Hematopoietic multipotent progenitor cell treated with erythropoietin and hydrocortisone succinate and interleukin-3 and kit ligand, for 17 days (in vitro differentiated cells): ENCODE data around the gene LIPG.
"Not testable (repeated sequence)": the region's sequence is repeated elsewhere in the genome, so short reads cannot be mapped to it uniquely, and the experiment has no call there.

Experiments used
- DNase-seq: peaks from one replicate; pipeline ENCODE4 v3.0.0-alpha.2; 2015; ENCODE audit warnings: low spot score

Gene LIPG

DNA sequence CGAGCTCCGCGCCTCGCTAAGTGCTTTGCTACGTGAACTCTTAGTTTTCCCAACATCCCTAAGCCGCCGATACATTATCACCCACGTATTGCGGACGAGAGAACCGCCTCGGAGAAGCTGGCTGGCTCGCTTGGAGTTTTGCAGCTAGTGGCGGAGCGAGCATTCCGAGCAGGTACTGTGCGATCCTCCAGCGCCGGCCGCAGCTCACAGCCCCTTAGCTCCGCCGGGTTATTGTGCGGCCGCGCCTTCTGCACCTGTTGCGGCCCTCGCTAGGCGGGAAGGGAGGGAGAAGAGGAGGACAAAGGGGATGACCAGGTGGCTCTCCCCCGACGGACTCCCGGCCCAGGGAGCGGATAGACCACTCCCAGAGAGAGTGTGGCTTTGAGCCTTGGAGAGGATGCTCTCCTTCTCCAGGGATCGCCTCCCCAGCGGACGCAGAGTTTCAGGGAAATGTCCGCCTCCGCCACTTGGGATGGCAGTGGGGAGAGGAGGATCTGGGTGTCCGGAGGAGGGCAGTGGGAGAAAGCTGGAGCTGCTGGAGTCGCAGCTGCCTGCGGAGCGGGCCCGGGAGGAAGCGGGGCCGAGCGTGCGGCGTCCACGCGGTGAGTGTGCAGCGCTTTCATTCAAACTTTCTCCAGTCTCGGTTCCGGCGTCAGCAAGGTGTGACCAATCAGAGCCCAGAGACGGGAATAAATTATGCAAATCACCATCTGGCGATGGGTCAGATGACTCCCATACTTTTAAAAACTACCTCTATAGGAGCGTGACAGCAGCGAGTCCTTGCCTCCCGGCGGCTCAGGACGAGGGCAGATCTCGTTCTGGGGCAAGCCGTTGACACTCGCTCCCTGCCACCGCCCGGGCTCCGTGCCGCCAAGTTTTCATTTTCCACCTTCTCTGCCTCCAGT lies at the start of gene LIPG:
TSS of gene LIPG (plus strand) at position 769 of the 905 bp plus-strand sequence. CDS start 252 bp downstream, outside the sequence.
- no peak for DNase-seq

DNA sequence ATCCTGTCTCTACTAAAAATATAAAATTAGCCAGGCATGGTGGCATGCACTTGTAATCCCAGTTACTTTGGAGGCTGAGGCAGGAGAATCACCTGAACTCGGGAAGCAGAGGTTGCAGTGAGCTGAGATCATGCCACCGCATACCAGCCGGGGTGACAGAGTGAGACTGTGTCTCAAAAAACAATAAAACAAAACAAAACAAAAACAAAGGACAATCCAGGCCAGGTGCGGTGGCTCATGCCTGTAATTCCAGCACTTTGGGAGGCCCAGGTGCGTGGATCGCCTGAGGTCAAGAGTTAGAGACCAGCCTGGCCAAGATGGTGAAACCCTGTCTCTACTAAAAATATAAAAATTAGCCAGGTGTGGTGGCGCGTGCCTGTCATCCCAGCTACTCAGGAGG lies 49.0 kb upstream of the LIPG start:
- DNase-seq: not testable (repeated sequence)

DNA sequence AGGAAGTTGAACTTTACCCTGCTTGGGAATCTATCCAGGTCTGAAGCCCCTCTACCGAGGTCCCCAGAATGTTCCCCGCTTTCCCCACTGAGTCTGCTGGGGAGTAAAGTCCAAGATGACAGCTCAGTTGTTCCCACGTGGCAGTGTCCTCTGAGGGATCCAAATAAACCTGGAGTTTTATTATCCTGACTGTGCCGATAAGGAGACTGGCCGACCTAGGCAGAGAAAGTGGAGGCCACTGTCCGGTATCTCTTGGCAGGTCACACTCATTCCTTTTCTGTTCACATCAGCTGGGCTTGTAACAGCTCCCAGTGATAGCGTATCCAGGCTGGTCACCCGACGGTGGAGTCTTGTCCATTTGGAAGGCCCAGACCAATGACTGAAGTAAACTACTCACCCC lies 47.3 kb upstream of the LIPG start:
- DNase-seq: no peak

DNA sequence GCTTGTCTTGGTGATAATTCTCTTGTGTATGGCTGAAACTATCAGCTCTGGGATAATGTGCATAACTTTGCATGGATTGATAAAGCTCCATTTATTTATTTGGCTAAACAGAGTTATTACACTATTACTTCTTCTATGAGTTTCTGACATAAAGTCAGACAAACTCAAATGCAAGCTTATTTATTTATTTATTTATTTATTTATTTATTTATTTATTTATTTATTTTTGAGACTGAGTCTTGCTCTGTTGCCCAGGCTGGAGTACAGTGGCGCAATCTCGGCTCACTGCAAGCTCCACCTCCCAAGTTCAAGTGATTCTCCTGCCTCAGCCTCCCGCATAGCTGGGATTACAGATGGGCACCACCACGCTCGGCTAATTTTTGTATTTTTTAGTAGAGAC lies 46.9 kb upstream of the LIPG start:
- not testable (repeated sequence) for DNase-seq

DNA sequence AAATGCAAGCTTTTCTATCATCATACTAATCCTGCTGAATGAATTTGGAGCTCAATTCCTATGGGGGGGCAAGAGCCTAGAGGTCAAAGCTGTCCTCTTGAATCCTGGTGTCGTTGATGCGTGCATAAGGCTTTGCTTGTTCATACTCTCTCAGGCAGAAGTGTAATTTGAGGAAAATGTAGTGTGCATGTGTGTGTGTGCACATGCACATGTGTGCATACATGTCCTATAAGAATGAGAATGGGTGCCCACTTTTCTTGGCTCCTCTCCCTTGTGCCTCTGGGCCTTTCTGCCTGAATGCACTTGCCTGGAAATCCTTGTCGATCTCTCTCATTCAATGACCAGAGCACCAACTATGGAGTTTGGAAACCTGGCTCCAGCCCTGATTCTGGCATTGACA lies 46.3 kb upstream of the LIPG start:
- no peak for DNase-seq

DNA sequence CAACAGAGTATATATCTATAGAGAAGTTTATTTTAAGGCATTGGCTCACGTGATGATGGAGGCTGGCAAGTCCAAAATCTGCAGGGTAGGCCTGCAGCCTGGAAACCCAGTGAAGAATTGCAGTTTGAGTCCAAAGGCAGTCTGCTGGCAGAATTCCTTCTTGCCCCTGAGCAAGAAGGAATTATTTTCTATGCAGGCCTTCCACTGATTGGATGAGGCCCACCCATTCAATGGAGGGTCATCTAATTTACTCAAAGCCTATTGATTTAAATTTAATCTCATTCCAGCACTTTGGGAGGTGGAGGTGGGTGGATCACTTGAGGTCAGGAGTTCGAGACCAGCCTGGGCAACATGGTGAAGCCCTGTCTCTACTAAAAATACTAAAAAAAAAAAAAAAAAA lies 44.4 kb upstream of the LIPG start:
- DNase-seq: no peak

DNA sequence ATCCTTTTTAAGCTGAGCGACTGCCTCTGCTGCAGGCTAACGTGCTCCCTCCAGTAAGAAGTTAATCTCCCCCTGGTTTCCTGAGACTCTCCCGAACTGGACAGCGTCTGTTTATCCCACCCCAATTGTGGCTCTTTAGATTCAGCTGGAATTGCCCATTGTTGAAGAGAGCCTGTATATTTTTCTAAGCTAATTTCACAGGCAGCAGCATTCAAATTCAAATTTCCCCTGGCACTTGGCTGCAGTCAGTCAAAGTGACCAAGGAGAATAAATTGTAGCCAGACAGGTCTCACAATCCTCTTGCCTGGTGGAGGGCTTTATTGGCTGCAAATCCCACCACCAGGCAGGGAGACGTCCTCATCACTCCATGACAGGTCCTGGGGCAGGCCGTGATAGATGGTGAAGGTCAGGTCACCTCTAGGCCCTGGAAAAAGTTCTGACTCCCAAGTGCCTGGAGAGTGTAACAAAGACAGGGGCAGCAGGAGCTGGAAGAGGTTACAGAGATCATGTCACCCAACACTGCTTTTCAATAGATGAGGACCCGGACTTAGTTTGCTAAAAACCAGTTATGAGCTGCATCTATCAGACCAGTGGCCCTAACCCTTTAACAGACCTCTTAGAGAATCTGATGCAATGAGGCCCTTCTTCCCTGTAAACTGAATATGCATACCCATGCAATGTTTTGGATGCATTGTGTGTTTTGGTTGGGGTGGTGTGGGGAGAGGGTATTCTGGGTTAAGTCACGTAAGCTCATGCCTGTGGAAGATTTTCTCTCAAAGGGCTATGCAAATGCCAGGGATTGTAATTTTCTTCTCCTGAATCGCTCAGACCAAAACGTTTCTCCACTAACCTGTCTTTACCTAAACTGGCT lies 42.5 kb upstream of the LIPG start:
- no peak for DNase-seq

DNA sequence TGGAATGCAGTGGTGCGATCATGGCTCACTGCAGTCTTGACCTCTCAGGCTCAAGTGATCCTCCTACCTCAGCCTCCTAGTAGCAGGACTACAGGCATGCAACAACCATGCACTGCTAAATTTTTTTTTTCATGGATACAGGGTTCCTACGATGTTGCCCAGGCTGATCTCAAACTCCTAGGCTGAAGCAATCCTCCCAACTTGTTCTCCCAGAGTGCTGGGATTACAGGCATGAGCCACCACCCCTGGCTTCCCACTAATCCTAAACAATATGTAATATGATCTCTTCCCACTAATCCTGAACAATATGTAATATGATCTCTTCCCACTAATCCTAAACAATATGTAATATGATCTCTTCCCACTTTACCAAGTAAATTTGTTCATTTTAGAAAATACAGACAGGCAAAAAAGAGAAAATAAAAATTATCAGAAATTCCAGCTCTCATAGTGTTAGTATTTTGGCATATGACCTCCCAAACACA lies 41.2 kb upstream of the LIPG start:
- DNase-seq: no peak

DNA sequence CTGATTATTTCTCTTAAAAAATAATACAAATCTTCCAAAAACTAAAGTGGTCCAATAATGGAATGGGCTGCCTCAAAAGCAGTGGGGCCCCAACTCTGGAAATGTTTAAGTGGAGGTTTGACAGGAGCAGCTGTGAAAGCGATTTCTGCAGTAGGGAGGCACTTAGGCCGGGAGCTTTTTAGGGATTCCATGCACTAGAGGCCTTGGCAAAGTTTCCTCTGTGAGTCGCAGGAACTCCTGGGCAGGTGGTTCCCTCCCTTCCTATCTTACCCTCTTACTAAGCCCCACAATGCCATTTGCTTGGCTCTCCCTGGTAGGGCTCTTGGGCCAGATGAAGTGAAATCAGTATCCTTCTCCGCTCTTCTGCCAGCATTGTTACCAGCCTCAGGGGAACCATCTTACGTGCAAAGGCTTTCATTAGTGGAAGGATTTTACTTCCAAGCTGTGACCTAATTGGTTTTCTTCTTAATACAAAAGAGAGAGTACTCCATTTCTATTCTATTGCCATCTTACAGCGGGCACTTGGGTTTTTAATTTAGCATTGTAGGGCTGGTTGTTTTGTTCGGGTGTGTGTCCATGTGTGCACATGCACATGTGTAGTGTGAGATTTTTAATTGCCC lies 40.5 kb upstream of the LIPG start:
- DNase-seq: no peak

DNA sequence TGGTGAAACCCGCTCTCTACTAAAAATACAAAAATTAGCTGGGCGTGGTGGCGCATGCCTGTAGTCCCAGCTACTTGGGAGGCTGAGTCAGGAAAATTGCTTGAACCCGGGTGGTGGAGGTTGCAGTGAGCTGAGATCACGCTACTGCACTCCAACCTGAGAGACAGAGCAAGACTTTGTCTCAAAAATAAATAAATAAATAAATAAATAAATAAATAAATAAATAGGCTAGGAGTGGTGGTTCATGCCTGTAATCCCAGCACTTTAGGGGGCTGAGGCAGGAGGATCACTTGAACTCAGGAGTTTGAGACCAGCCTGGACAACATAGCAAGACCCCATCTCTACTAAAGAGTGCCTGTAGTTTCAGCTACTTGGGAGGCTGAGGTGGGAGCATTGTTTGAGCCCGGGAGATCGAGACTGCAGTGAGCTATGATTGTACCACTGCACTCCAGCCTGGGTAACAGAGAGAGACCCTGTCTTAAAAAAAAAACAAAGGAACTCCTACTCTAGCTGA lies 38.2 kb upstream of the LIPG start:
- DNase-seq: not testable (repeated sequence)

DNA sequence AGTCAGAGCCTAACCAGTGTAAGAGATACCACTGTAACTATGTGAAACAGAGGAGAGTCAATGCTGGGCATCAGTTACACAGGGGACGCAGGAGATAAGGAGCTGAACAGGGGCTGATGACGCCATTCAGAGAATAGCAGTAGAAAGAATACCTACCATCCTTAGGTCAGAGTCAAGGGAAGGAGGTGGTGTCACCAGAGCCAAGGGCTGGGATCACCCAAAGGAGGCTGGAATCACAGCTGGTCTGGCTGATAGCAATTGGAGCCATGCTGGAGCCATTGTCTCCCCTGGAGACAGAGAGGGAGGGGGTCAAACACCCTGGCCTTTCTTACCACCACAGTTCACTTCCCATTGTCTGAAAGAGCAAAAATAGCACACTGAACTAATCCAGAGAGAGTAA lies 37.5 kb upstream of the LIPG start:
- DNase-seq: no peak

DNA sequence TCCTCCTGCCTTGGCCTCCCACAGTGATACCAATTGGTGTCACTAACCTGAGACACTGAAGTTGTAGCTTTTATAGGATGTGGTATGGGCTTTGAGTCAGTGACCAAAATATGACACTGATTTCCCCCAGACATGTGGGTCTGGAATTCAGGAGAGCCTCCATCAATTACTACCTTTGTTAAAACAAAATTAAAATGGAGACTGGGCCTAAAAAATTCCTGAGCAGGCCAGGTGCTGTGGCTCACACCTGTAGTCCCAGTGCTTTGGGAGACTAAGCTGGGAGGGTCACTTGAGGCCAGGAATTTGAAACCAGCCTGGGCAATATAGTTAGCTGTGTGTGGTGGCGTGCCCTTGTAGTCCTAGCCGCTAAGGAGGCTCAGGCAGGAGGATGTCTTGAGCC lies 36.9 kb upstream of the LIPG start:
- DNase-seq: no peak

DNA sequence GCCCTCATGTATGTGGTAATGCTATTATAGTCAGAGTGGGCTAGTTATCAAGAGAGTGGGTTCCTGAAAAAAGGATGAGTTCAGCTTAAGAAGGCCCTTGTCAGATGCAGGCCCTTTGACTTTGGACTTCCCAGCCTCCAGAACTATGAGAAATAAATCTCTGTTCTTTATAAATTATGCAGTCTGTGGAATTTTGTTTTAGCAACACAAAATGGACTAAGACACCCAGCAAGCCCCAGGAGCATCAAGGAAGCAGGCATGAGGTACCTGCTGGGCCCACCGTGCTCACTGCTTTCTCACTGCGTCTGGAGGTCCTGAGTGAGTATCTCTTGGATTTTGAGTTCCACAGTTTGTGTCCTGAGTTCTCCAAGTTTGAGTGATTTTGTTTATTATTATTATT lies 35.9 kb upstream of the LIPG start:
- DNase-seq: no peak

DNA sequence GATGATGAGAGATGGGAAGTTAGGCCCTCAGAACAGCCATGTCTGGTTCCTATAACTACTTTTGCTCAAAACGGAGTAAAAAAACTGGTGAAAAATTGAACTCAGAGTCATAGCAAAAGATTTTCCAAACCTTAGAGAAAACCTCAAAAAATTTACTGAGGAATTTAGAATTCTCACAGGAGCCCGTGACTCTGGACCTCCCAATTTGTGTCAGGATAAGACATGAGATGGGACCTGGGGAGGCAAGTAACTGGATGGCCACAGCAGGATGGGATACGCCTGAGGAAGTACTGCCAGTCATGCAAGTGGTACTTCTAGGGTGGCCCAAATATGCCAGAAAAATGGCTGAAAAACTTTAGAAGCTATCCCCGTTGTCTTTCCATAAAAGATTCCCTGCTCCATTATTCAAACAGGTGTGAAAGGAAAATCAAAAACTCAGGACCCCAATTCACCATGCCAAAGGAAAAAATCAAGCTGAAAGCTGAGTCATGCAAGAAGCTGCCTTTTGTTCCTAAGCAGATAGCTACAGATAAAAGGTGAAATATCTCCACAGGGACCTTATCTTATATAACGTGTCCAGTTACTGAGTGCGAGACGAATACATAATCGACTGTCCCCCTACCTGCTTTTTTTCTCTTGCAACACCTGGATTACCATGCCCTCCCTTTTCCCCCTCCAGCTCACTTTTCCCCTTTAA lies 34.1 kb upstream of the LIPG start:
- DNase-seq: no peak

DNA sequence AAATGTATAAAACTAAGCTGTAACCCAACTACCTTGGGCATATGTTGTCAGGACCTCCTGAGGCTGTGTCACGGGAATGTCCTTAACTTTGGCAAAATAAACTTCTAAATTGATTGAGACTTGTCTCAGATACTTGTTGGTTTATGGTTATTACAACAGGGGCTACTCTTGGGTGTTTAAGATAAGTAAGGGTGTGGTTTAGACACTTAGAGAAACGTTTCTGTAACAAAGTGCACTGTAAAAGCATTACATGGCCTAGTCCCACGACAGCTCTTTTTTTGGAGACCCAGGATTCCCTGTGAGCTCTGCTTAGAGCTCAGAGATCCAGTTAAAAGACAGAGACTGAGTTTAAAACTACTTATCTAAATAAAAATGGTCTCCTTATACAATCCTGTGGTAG lies 32.3 kb upstream of the LIPG start:
- no peak for DNase-seq

DNA sequence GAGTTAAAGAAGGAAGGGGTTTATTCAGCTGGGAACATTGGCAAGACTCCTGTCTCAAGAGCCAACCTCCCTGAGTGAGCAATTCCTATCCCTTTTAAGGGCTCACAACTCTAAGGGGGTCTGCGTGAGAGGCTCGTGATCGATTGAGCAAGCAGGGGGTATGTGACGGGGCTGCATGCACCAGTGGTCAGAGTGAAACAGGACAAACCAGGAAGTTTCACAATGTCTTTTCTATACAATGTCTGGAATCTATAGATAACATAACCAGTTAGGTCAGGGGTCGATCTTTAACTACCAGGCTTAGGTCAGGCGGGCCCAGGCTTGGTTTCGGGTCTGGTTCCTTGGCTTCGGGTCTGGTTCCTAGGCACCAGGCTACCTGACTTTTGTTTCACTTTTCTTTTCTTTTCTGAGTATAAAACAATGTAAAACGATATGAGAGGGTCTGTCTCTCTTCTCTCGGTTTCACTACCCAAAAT lies 30.1 kb upstream of the LIPG start:
- no peak for DNase-seq

DNA sequence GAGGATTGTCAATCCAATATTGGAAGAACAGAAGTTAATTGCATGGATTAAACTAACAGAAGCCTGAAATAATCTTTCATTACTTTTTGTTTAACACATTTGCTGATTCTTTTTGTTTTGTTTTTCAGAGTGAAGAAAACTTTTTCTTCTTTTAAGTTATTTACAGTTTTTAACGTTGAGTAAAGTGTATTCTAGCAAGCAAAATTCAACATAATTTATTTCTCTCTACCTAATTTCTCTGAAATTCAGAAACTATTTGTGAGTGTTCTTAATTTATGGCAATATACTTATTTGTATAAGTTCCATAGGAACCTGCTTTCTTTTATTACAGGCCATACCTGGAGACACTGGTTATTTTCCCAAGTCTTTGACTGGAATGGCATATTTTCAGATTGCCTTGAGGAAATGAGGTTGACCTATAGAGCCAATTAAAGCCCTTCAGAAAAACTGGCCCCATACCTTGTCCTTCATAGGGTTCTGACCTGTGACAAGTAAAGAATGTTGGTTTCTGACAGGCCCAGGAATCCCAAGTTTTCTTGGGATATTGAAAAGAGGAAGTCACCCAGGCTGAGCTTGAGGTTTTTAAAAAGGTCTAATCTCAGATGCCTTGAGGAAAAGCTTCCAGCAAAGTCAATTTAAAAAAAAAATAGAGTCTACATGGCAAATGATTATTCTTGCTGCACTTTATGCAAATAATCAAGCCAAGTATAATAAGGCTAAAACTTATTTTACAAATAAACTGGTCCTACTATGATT lies 26.8 kb upstream of the LIPG start:
- DNase-seq: no peak

DNA sequence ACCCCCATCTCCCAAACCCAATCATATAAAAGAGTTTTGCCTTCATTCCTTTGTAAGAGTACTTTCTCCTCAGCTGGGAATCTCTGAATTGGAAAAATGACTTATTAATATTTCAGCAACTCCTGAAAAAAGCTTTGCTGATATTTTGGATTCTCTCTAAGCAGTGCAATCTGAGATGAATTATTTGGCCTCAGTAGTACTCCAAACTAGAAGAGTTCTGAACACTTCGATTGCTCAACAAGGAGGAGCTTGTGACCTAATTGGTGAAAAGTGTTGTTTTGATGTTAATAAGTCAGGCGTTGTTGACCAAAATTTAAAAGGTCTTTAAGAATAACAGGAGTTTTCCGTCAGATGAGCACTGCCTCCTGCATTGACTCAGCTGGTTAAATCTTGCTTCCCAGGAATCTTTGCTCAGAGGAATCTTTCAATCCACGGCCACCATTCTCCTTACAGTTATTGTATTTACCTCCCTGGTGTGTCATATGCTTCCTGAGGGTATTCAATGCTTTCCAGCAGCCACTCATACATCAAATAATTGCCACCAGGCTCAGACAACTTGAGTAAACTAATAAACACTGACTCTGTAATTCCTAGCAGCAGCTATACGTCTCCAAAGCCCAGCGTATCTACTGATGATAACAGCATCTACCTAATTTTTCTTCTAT lies 24.5 kb upstream of the LIPG start:
- no peak for DNase-seq

DNA sequence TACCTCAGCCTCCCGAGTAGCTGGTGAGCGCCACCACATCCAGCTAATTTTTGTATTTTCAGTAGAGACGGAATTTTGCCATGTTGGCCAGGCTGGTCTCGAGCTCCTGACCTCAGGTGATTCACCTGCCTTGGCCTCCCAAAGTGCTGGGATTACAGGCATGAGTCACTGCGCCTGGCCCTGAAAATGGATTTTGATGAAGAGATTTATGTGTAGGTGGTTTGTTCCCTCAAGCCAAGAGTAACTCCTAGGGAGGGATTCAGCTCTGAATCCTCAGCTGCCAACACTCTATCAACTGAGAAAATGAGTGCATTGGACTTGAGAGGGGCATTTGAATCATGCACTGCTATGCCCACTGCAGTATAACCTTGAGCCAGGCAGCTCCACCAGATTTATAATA lies 17.5 kb upstream of the LIPG start:
- DNase-seq: no peak

DNA sequence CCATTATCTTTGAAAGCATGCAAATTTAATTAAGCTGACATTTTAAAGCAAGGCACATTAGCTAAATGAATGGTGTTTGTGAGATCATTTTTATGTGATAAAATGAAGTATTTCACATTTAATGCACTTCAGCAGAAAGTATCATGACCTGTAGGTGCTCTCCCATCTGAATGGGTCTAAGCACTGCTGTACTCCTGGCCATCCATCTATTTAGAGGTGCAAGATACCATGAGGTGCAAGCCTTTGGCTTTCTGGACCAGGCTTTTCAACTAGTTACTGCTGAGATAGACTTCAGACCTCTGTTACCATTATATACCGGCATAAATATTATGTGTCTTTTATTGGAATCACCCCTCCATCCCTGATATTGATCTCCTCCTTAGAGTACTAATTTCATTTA lies 15.6 kb upstream of the LIPG start:
- DNase-seq: no peak
